Esophagus muscularis mucosa (tissue), 3 donors: ENCODE measurements around the gene MGAT4C.

Experiments used
- CTCF ChIP-seq, 3 experiments: fragments of 200-600 bp in 2 of 3; fragments of 450-650 bp in 1 of 3; sonication (generic) in 2 of 3; IDR thresholded peaks; one replicate each; pipeline ENCODE4 v1.5.1; 2017 to 2019; ENCODE audit warnings: antibody characterized with exemption in 3 of 3, mild to moderate bottlenecking in 2 of 3, moderate library complexity in 1 of 3
- POLR2AphosphoS5 ChIP-seq, 2 donors: sonication (generic); formaldehyde crosslinking; IDR thresholded peaks; one replicate each; pipeline ENCODE4 v1.6.1; 2017; ENCODE audit warnings: antibody characterized with exemption in 2 of 2

GRCh38 chr12:86044396-86044795 lies 211.8 kb downstream of the MGAT4C start:
- TF ChIP-seq CTCF (IDR thresholded peaks at IDR 0.05) (no peak), POLR2AphosphoS5 (IDR thresholded peaks at IDR 0.05) (no peak)
